HUES64 (cell line): ENCODE data around the gene SNU13. TPM values are rescaled to one million over a fixed set of nuclear protein-coding genes. Genes with fewer than 3 reads are reported as not detected.
"Not testable (repeated sequence)": the region's sequence is repeated elsewhere in the genome, so short reads cannot be mapped to it uniquely, and the experiment has no call there.

Experiments used
- H3K27ac ChIP-seq: 2 replicates; pipeline ENCODE4 v1.7.0; 2013; ENCODE audit warnings: low read depth, low read length, inconsistent platforms
- H3K27me3 ChIP-seq: 2 replicates; pipeline ENCODE4 v1.6.1; 2013; ENCODE audit warnings: mild to moderate bottlenecking, low read length; ENCODE audit not compliant: insufficient read depth
- H3K36me3 ChIP-seq: 2 replicates; pipeline ENCODE4 v1.6.1; 2013; ENCODE audit warnings: mild to moderate bottlenecking, low read length; ENCODE audit not compliant: insufficient read depth
- H3K4me1 ChIP-seq: 2 replicates; pipeline ENCODE4 v1.6.1; 2013; ENCODE audit warnings: mild to moderate bottlenecking, low read length, moderate library complexity; ENCODE audit not compliant: insufficient read depth
- H3K4me3 ChIP-seq: 2 replicates; pipeline ENCODE4 v1.5.1; 2013; ENCODE audit warnings: mild to moderate bottlenecking, low read length, moderate library complexity
- H3K9ac ChIP-seq: 2 replicates; pipeline ENCODE4 v1.6.1; 2013; ENCODE audit warnings: mild to moderate bottlenecking, low read depth, low read length
- H3K9me3 ChIP-seq: 2 replicates; pipeline ENCODE4 v1.6.1; 2013; ENCODE audit warnings: low read depth, low read length; ENCODE audit not compliant: insufficient read depth
- WGBS: fragments of 150-250, 120-280 bp; methylation state at CpG from one replicate; pipeline ENCODE4 v1.1.7; 2013; ENCODE audit warnings: missing lambda C conversion rate; 5-methylcytosine and 5-hydroxymethylcytosine counted together
- polyA plus RNA-seq, 2 experiments: library from polyadenylated mRNA; stranded (reverse); fragments of 50-300 nt; gene quantifications; one replicate each; pipeline ENCODE4 v1.2.3, GENCODE V29; 2013

SNU13 gene
- polyA plus RNA-seq (2013, experiment 1 of 2): 137 TPM
- polyA plus RNA-seq (2013, experiment 2 of 2): 134 TPM

DNA sequence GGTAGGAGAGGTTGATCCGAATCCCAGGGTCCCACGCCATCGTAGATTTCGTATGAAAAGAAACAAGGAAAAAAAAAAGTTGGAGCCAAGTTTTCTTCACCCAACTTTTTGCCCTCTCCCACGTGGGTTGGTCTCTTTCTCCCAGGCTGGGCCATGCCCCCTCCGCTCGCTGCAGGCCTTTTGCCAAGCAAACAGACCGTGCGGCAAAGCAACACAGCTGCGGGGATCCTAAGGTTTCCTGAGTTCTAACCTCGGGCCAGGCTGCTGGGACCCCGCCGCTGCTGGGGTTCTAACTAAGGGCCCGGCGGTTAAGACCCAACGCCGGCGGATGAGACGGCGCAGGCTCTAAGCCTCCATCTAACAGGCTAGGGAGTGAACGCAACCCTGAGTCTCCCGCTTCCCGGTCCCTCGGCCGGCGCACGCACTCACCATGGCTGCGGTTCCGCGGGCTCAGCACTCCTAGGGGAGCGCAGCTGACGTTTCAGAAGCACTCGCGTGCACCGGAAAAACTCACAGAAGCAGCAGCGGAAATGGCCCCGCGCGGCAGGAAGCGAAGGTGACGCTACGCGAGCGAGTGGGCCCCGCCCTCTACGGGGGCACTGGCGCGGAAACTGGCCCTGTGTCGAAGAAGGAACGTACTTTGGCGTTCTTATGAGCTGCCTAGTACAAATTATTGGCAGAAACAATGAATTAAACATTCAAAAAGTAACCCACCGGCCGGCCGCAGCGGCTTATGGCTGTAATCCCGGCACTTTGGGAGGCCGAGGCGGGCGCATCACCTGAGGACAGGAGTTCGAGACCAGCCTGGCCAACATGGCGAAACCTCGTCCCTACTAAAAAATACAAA, at the start of gene SNU13:
Gene SNU13 (minus strand): TSS at position 503 of the 847 bp plus-strand sequence. CDS start 71 bp downstream, at position 432.
- Histone ChIP-seq H3K36me3 (0 out of 2 replicates have a peak, but pooled peaks cover 2% of the 10 kb centered on the region), H3K27ac (peak within 1 kb of the TSS; percentile 89), H3K9me3 (no peaks in the 10 kb centered on the region), H3K27me3 (no peaks in the 10 kb centered on the region), H3K4me3 (peak within 1 kb of the TSS; percentile 96), H3K4me1 (peaks cover 5% of the 10 kb centered on the region; the same call in 1 of the 2 replicates), H3K9ac (peak within 1 kb of the TSS; percentile 92)
- 2% methylated on average over 60 of the region's 62 CpGs for WGBS

DNA sequence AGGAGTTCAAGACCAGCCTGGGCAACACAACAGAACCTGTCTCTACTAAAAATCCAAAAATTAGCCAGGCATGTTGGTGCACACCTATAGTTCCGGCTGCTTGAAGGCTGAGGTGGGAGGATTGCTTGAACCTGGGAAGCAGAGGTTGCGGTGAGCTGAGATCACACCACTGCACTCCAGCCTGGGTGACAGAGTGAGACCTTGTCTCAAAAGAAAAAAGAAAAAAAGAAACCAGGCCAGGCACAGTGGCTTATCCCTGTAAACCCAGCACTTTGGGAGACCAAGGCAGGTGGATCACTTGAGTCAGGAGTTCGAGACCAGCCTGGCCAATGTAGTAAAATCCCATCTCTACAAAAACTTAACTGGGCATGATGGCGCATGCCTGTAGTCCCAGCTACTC, 44.6 kb upstream of the SNU13 start:
- not testable (repeated sequence) for H3K9ac ChIP-seq, H3K4me1 ChIP-seq, H3K27ac ChIP-seq, H3K4me3 ChIP-seq, H3K36me3 ChIP-seq, H3K27me3 ChIP-seq, H3K9me3 ChIP-seq
- 97% methylated on average over 4 of the region's 4 CpGs for WGBS

DNA sequence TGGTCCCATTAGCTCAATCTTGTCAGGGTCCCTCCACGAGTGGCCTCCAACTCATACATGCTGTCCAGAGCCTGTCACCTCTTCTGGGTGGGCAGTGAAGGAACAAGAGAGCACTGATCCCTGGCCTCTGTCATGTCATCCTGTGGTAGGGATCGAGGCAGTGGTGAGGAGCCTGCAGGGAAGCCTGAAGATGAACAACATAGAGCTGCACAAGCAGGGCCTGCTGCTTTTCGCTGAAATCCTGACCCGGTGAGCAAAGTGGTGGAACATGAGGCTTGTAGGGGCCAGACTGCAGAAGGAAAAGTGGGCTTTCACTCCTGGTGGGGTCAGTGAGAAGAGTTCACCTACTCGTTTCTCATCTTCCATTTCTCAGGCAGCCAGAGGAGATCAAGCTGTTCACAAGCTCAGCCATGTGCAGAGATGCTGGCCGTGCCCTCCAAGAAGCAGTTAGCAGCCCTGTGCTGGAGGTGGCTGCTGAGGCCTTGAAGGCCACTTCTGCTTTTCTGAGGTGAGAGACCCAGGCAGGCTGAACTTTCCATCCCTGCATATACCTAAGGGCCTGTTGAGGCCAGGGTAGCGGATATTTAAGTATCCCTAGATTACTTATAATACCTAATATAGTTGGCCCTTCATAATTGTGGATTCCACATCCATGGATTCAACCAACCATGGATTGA, 43.6 kb upstream of the SNU13 start:
- no peaks in the 10 kb centered on the region for H3K36me3 ChIP-seq
- H3K27ac ChIP-seq: no peak overlapping the region
- 92% methylated on average over 6 of the region's 7 CpGs for WGBS
- H3K9ac ChIP-seq: no peak overlapping the region
- H3K9me3 ChIP-seq: no peaks in the 10 kb centered on the region
- no peaks in the 10 kb centered on the region for H3K4me1 ChIP-seq
- H3K4me3 ChIP-seq: no peak overlapping the region
- H3K27me3 ChIP-seq: no peaks in the 10 kb centered on the region

DNA sequence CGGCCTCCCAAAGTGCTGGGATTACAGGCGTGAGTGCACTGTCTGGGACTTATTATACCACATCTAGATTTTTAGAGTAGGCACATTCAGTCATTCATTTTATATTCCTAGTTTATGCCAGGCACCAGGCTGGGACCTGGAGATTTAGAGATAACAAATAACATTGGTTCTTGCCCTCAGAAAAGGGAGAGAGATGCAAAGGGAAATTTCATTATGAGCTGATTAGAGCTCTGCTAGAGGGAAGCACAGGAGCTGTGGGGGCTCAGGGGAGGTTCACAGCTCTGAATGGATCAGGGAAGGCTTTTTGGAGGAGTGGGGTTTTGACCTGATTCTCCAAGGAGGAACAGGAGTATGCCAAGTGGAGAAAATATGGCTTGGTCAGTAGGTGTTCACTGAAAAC, 42.9 kb upstream of the SNU13 start:
- no peak overlapping the region for H3K27ac ChIP-seq
- no peaks in the 10 kb centered on the region for H3K36me3 ChIP-seq
- H3K4me3 ChIP-seq: no peak overlapping the region
- H3K9me3 ChIP-seq: no peaks in the 10 kb centered on the region
- WGBS: 93% methylated on average over 2 of the region's 2 CpGs
- H3K27me3 ChIP-seq: no peaks in the 10 kb centered on the region
- H3K9ac ChIP-seq: no peak overlapping the region
- no peaks in the 10 kb centered on the region for H3K4me1 ChIP-seq

DNA sequence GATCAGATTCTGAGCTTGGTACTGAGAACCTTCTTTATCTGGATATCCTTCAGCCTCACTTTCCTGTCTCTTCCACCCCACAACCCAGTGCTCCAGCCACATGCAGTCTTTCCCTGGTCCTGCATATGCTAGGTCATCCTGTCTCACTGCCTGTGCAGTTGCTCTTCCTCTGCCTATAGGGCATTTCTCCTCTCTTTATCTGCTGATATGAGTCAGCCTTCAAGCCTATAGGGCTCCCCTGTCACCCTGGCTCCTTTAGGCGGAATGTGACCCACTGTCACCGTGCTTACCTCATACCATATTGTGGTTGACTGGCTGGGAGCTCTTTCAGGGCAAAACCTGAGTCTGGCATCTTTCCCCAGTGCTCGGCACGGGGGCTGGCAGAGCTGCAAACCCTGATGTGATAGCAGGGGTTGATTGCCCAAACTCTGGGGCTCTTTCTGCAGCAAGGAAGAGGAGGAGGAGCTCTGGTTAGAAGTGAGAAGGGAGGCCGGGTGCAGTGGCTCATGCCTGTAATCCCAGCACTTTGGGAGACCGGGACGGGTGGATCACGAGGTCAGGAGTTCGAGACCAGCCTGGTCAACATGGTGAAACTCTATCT, 36.9 kb upstream of the SNU13 start:
- Histone ChIP-seq H3K9ac (no peak overlapping the region), H3K4me1 (no peaks in the 10 kb centered on the region), H3K9me3 (no peaks in the 10 kb centered on the region), H3K36me3 (no peaks in the 10 kb centered on the region), H3K27ac (no peak overlapping the region), H3K4me3 (no peak overlapping the region), H3K27me3 (no peaks in the 10 kb centered on the region)
- 86% methylated on average over 9 of the region's 9 CpGs for WGBS

DNA sequence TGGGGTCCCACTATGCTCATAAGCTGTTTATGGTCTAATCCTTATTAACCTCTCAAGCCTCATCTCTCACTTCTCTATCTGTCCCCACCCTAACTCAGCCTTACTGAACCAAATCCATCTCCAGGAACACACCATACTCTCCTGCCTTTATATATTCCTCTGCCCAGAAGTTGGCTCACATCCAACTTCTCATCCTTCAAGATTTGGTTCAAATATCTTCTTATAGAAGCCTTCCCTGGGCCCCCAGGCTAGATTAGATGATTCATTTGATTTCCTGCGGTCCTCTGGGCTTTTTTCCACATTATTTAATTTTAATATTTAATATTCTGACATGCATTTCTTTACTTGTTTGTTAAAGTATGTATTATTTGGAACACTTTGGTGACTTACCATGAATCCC, 33.8 kb upstream of the SNU13 start:
- no peaks in the 10 kb centered on the region for H3K27me3 ChIP-seq
- H3K9me3 ChIP-seq: no peaks in the 10 kb centered on the region
- no peak overlapping the region for H3K27ac ChIP-seq
- H3K4me3 ChIP-seq: no peak overlapping the region
- H3K9ac ChIP-seq: no peak overlapping the region
- WGBS: no CpG with 5 or more reads among the region's 1 CpG
- H3K36me3 ChIP-seq: no peaks in the 10 kb centered on the region
- H3K4me1 ChIP-seq: no peaks in the 10 kb centered on the region

DNA sequence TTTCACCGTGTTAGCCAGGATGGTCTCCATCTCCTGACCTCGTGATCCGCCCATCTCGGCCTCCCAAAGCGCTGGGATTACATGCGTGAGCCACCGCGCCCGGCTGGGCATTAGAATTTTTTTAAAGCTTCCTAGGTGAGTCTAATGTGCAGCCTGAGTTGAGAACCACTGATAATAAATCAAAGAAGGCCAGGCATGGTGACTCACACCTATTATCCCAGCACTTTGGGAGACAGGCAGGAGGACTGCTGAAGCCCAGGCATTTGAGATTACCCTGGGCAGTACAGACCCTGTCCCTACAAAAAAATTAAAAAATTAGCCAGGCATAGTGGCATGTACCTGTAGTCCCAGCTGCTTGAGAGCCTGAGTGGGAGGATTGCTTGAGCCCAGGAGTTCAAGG, 24.3 kb upstream of the SNU13 start:
- Histone ChIP-seq H3K4me3 (no peak overlapping the region), H3K9ac (no peak overlapping the region), H3K27me3 (peaks cover 7% of the 10 kb centered on the region; the same call in 1 of the 2 replicates), H3K36me3 (no peaks in the 10 kb centered on the region), H3K9me3 (no peaks in the 10 kb centered on the region), H3K27ac (no peak overlapping the region), H3K4me1 (no peaks in the 10 kb centered on the region)
- 95% methylated on average over 9 of the region's 9 CpGs for WGBS

DNA sequence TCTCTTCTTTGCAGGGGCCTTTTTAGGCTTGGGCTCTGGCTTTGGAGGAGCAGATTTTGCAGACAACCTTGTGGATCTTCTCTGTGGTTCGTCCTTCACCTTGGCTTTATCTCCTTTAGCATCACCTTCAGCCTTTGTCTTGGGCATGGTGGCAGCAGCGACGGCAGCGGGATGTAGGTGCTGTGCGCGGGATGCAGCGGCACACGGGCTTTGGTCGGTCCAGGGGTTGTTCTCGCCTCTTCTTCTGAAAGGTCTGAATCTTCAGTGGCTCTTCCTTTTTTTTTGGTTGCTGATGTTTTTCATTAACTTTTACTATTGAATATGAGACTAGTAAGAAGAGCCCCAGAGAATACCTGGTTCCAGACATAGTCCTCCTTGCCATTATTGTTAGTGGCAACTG, 20.7 kb upstream of the SNU13 start:
- Histone ChIP-seq H3K27ac (no peak overlapping the region), H3K4me1 (no peaks in the 10 kb centered on the region), H3K9me3 (no peaks in the 10 kb centered on the region), H3K27me3 (peaks cover 7% of the 10 kb centered on the region; the same call in 1 of the 2 replicates), H3K9ac (no peak overlapping the region), H3K4me3 (no peak overlapping the region), H3K36me3 (no peaks in the 10 kb centered on the region)
- WGBS: 89% methylated on average over 10 of the region's 10 CpGs

DNA sequence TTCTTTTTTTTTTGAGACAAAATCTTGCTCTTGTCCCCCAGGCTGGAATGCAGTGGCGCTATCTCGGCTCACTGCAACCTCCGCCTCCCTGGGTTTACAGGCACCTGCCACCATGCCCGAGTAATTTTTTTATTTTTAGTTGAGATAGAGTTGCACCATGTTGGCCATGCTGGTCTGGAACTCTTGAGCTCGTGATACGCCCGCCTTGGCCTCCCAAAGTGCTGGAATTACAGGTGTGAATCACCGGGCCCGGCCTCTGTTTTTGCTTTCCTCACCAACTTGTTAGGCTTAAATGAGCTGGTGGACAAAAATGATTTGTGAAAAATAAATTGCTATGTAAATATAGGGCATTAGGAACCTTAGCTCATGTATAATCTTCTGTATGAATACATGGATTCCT, 14.1 kb upstream of the SNU13 start:
- H3K27ac ChIP-seq: no peak overlapping the region
- no peaks in the 10 kb centered on the region for H3K4me1 ChIP-seq
- H3K27me3 ChIP-seq: no peaks in the 10 kb centered on the region; the same call in 1 of the 2 replicates
- no peaks in the 10 kb centered on the region for H3K36me3 ChIP-seq
- no peak overlapping the region for H3K9ac ChIP-seq
- H3K9me3 ChIP-seq: no peaks in the 10 kb centered on the region
- WGBS: 93% methylated on average over 9 of the region's 9 CpGs
- no peak overlapping the region for H3K4me3 ChIP-seq

DNA sequence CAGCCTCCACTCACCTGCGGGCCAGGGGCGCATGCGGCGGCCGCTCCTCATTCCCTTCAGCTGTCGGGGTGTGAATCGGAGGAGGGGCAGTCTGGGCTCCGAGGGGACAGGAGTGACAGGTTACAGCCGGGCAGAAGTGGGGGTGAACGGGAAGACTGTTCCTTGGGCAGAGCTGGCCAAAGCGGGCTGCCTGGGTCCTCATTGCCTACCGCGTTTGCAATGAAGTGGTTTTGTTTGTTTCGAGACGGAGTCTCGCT, 11.4 kb upstream of the SNU13 start:
- H3K36me3 ChIP-seq: no peaks in the 10 kb centered on the region
- H3K9ac ChIP-seq: no peak overlapping the region
- no peak overlapping the region for H3K27ac ChIP-seq
- H3K4me1 ChIP-seq: peaks cover 2% of the 10 kb centered on the region; the same call in 1 of the 2 replicates
- 93% methylated on average over 16 of the region's 16 CpGs for WGBS
- H3K4me3 ChIP-seq: no peak overlapping the region
- H3K9me3 ChIP-seq: no peaks in the 10 kb centered on the region
- no peaks in the 10 kb centered on the region for H3K27me3 ChIP-seq
